GM19025 (cell line): ENCODE measurements around the gene PLEKHG4.

Experiments used
- ATAC-seq: cut with Tn5 transposase; IDR thresholded peaks from one replicate; pipeline ENCODE4 v1.9.1; 2021; ENCODE audit warnings: mild to moderate bottlenecking, low read depth, moderate library complexity; ENCODE audit not compliant: unreplicated experiment

Gene PLEKHG4

GRCh38 chr16:67279296-67280089, at the start of gene PLEKHG4:
Gene PLEKHG4, plus strand, starts transcription at chr16:67279532. Its CDS starts 513 bp downstream, at chr16:67280045.
- peak; percentile 88 for ATAC-seq

GRCh38 chr16:67229906-67230808, 49.2 kb upstream of the PLEKHG4 start:
- no peak for ATAC-seq

- ATAC-seq: no peak
Observed at GRCh38 chr16:67230809-67231660, 48.3 kb upstream of the PLEKHG4 start.

- no peak for ATAC-seq
Observed at GRCh38 chr16:67233596-67233995, 45.7 kb upstream of the PLEKHG4 start.

- ATAC-seq: no peak
Observed at GRCh38 chr16:67234180-67234597, 45.1 kb upstream of the PLEKHG4 start.

GRCh38 chr16:67235816-67236562, 43.3 kb upstream of the PLEKHG4 start:
- no peak for ATAC-seq

- ATAC-seq: no peak
Observed at GRCh38 chr16:67236563-67237395, 42.6 kb upstream of the PLEKHG4 start.

GRCh38 chr16:67237396-67238277, 41.7 kb upstream of the PLEKHG4 start:
- no peak for ATAC-seq

GRCh38 chr16:67238278-67238575, 41.1 kb upstream of the PLEKHG4 start:
- ATAC-seq: no peak

- no peak for ATAC-seq
Observed at GRCh38 chr16:67238806-67239470, 40.4 kb upstream of the PLEKHG4 start.

GRCh38 chr16:67240506-67240905, 38.8 kb upstream of the PLEKHG4 start:
- no peak for ATAC-seq

- no peak for ATAC-seq
Observed at GRCh38 chr16:67241008-67241900, 38.1 kb upstream of the PLEKHG4 start.

GRCh38 chr16:67242138-67242730, 37.1 kb upstream of the PLEKHG4 start:
- ATAC-seq: no peak

GRCh38 chr16:67243481-67243880, 35.9 kb upstream of the PLEKHG4 start:
- ATAC-seq: no peak

GRCh38 chr16:67244387-67245185, 34.7 kb upstream of the PLEKHG4 start:
- ATAC-seq: peak; percentile 43
